ENCODE data around the gene SELENOV. TPM values are rescaled to one million over a fixed set of nuclear protein-coding genes. Genes with fewer than 3 reads are reported as not detected.

Gene SELENOV
- total RNA-seq, 4 donors from 2014 or later: not detected

DNA sequence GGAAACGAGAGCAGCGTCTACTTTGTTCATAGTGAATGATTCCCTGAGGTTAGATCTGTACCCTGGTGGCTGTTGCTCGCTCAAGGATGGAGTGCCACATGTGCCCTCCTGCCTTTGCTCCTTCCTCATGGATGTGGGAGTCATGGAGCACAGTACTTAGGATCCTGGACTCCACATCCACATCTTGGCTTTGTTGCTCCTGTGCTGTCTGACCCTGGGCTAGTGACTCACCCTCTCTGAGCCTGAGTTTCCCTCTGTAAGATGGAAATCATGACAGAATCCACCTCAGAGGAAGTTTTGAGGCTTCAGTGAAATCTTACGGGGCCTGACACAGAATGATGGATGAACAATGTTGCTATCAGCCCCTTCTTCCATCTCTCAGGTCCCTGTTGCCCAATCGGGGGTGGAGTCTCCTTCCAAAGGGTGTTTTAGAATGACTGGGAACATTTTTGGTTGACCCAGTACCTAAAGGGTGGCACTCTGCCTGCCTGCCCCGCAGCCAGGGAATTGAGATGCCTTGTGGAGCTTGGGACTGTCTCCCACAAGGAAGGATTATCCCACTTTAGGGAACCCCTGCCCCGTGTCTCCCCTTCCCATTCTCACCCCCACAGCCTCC lies 44.1 kb upstream of the SELENOV start:
- DNase-seq (ENCODE audit: low spot score in 2 of 2): no peak
- H3K4me1 ChIP-seq: no peaks in the 10 kb centered on the region
- no peaks in the 10 kb centered on the region for H3K9me3 ChIP-seq
- TF ChIP-seq POLR2AphosphoS5 (IDR thresholded peaks at IDR 0.05): no peak
- no peak for TF ChIP-seq POLR2A (IDR thresholded peaks at IDR 0.05)
- TF ChIP-seq EP300 (IDR thresholded peaks at IDR 0.05): no peak
- TF ChIP-seq, protein P1, sequence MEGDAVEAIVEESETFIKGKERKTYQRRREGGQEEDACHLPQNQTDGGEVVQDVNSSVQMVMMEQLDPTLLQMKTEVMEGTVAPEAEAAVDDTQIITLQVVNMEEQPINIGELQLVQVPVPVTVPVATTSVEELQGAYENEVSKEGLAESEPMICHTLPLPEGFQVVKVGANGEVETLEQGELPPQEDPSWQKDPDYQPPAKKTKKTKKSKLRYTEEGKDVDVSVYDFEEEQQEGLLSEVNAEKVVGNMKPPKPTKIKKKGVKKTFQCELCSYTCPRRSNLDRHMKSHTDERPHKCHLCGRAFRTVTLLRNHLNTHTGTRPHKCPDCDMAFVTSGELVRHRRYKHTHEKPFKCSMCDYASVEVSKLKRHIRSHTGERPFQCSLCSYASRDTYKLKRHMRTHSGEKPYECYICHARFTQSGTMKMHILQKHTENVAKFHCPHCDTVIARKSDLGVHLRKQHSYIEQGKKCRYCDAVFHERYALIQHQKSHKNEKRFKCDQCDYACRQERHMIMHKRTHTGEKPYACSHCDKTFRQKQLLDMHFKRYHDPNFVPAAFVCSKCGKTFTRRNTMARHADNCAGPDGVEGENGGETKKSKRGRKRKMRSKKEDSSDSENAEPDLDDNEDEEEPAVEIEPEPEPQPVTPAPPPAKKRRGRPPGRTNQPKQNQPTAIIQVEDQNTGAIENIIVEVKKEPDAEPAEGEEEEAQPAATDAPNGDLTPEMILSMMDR (IDR thresholded peaks at IDR 0.05): no peak
- H3K4me3 ChIP-seq: no peak overlapping the region
- no peaks in the 10 kb centered on the region for H3K27me3 ChIP-seq
- H3K27ac ChIP-seq: no peak overlapping the region
- peaks cover 98% of the 10 kb centered on the region for H3K36me3 ChIP-seq
- 83% methylated on average over 6 of the region's 7 CpGs for WGBS

DNA sequence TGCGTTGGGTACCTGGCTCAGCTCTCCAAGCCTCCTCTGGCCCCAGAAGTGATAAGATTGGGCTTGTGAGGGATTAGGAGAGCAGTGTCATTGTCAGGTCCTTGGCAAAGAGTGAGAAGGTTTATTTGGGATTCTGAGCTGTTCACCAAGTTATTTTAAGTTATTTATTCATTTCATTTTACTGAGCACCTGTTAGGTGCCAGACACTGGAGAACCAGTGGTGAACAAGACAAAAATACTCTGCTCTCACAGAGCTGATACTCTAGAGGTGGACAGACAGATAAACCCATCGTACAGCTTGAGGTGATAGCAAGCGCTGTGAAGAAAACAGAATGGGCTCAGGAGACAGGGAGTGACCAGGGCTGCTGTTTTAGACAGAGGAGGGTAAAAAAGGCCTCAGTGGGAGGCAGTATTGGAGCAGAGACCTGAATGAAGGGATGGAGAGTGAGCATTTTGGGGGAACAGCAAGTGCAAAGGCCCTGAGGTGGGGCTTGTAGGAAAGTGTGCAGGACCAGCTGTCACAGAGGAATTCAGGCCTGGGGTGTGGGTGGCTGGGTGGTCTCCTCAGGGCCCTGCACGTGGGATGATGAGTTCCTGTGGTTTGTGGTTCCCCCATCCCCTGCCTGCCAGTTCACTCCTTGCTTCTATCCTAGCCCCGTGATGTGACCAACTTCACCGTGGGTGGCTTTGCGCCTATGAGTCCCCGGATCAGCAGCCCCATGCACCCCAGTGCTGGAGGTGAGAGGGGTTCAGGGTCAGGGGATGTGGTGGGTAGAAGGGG lies 43.0 kb upstream of the SELENOV start:
- TF ChIP-seq POLR2A (IDR thresholded peaks at IDR 0.05) (no peak), EP300 (IDR thresholded peaks at IDR 0.05) (no peak), POLR2AphosphoS5 (IDR thresholded peaks at IDR 0.05) (no peak)
- TF ChIP-seq, protein P1 (IDR thresholded peaks at IDR 0.05): no peak
- H3K4me1 ChIP-seq: no peaks in the 10 kb centered on the region
- no peak overlapping the region for H3K27ac ChIP-seq
- peaks cover 93% of the 10 kb centered on the region for H3K36me3 ChIP-seq
- H3K27me3 ChIP-seq: no peaks in the 10 kb centered on the region
- H3K9me3 ChIP-seq: no peaks in the 10 kb centered on the region
- no peak for DNase-seq (ENCODE audit: low spot score in 2 of 2)
- WGBS: 76% methylated on average over 4 of the region's 8 CpGs
- no peak overlapping the region for H3K4me3 ChIP-seq

DNA sequence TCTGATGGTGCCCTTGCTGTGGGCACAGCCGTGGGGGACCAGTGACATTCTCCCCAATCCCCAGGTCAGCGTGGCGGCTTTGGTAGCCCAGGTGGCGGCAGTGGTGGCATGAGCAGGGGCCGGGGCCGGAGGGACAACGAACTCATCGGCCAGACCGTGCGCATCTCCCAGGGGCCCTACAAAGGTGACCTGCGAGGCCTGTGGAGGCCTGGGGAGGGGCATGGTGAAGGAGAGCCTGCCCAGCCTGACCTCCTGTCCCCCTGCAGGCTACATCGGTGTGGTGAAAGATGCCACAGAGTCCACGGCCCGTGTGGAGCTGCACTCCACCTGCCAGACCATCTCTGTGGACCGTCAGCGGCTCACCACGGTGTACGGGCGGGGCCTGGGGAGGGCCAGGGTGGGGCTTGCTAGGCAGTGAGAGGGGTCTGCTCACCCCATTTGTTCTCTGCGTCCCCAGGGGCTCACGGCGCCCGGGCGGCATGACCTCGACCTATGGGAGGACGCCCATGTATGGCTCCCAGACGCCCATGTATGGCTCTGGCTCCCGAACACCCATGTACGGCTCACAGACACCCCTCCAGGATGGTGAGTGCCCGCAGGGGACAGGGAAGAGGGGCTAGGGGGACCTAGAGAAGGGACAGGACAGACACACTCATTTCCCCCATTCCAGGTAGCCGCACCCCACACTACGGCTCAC lies 42.0 kb upstream of the SELENOV start:
- Histone ChIP-seq H3K4me3 (no peak overlapping the region), H3K4me1 (no peaks in the 10 kb centered on the region), H3K9me3 (no peaks in the 10 kb centered on the region), H3K27me3 (no peaks in the 10 kb centered on the region), H3K27ac (no peak overlapping the region), H3K36me3 (peaks cover 84% of the 10 kb centered on the region)
- DNase-seq (ENCODE audit: low spot score in 2 of 2): no peak
- TF ChIP-seq POLR2AphosphoS5 (IDR thresholded peaks at IDR 0.05) (no peak), EP300 (IDR thresholded peaks at IDR 0.05) (no peak), POLR2A (IDR thresholded peaks at IDR 0.05) (no peak)
- TF ChIP-seq, protein P1 (IDR thresholded peaks at IDR 0.05): no peak
- 88% methylated on average over 11 of the region's 32 CpGs for WGBS

DNA sequence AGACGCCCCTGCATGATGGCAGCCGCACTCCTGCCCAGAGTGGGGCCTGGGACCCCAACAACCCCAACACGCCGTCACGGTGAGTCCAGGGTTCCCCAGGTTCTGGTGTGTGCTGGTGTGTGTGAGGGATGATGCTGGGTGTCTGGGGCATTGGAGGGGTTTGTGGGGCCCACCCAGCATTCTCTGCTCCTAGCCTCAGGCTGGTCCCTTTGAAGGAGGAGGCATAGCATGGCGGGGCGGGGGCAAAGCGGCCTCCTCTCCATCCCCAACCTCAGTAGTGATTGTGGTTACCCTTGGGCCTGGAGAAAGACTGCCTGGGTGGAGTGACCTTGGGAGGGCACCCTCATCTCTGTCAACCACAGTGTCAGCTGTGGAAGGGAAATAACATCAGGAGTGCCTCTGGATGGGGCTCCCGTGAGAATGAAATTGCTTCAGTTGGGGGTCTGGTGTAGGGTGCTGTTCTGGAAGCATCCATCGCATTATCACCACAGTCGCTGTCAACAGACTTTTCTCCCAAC lies 41.4 kb upstream of the SELENOV start:
- H3K4me1 ChIP-seq: no peaks in the 10 kb centered on the region
- H3K9me3 ChIP-seq: no peaks in the 10 kb centered on the region
- DNase-seq (ENCODE audit: low spot score in 2 of 2): no peak
- H3K27ac ChIP-seq: no peak overlapping the region
- 89% methylated on average over 4 of the region's 11 CpGs for WGBS
- peaks cover 78% of the 10 kb centered on the region for H3K36me3 ChIP-seq
- TF ChIP-seq POLR2A (IDR thresholded peaks at IDR 0.05): no peak
- TF ChIP-seq, protein P1 (IDR thresholded peaks at IDR 0.05): no peak
- no peak for TF ChIP-seq EP300 (IDR thresholded peaks at IDR 0.05)
- no peak for TF ChIP-seq POLR2AphosphoS5 (IDR thresholded peaks at IDR 0.05)
- H3K4me3 ChIP-seq: no peak overlapping the region
- H3K27me3 ChIP-seq: no peaks in the 10 kb centered on the region
